ENCODE results near the gene ADSL. TPM values are rescaled to one million over a fixed set of nuclear protein-coding genes. Genes with fewer than 3 reads are reported as not detected.

ADSL gene
- total RNA-seq, 2 experiments from 2014 or later: 117 to 137 TPM

GRCh38 chr22:40388231-40388630, 41.9 kb downstream of the ADSL start:
- no peaks in the 10 kb centered on the region for H3K9me3 ChIP-seq (ENCODE audit: low read length)
- H4K20me1 ChIP-seq (ENCODE audit: insufficient read depth, low read length): no peaks in the 10 kb centered on the region
- H3K4me2 ChIP-seq (ENCODE audit: low read length): no peak overlapping the region
- no peak overlapping the region for H3K4me3 ChIP-seq (ENCODE audit: low read depth, low read length, poor library complexity, severe bottlenecking)
- H3K27ac ChIP-seq (ENCODE audit: low read depth, low read length, poor library complexity, severe bottlenecking): no peak overlapping the region
- no peaks in the 10 kb centered on the region for H3K9me2 ChIP-seq (ENCODE audit: insufficient read depth, low read length)
- no TSS peak for BruUV-seq (replicated peaks)
- intact Hi-C loops (cut with micrococcal nuclease; ENCODE audit: unreplicated experiment): no loop called here
- H3K4me1 ChIP-seq (ENCODE audit: insufficient read depth, low read length, poor library complexity, severe bottlenecking): peaks cover 61% of the 10 kb centered on the region
- no peak for DNase-seq (ENCODE audit: low spot score)
- no peak for TF ChIP-seq EZH2phosphoT487 (IDR thresholded peaks at IDR 0.05; ENCODE audit: borderline replicate concordance, low read depth, low read length)
- no peak for TF ChIP-seq CTCF (conservative IDR thresholded peaks at IDR 0.05; ENCODE audit: low read length)
- ChIA-PET POLR2A (interaction anchor here (0.9 kb wide), 1 partner anchor 9 kb away, joined by 3 read pairs; no protein-coding TSS in a partner anchor), CTCF (ENCODE audit: unreplicated experiment) (no interaction called here)
- H3K36me3 ChIP-seq (ENCODE audit: insufficient read depth, low read length): peaks cover 22% of the 10 kb centered on the region; the same call in 1 of the 2 replicates
- H2AFZ ChIP-seq (ENCODE audit: low read length): no peak overlapping the region
- H3K79me2 ChIP-seq (ENCODE audit: insufficient read depth, low read depth, low read length): peaks cover 29% of the 10 kb centered on the region; the same call in 1 of the 2 replicates

DNA sequence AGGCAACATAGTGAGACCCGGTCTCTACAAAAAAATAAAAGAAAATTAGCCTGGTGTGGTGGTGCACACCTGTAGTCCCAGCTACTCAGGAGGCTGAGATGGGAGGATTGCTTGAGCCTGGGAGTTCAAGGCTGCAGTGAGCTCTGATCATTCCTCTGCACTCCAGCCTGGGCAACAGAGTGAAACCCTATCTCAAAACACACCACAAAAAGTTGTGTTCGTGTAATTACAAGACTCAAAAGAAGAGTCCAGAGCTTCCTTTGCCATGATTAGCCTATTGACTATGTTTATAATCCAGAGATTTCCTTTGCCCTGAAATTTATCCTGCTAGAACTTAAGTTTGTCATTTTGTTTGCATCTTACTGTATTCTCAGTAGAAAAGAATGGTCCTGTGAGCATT, 45.1 kb downstream of the ADSL start:
- no peaks in the 10 kb centered on the region for H3K9me2 ChIP-seq (ENCODE audit: insufficient read depth, low read length)
- H4K20me1 ChIP-seq (ENCODE audit: insufficient read depth, low read length): no peaks in the 10 kb centered on the region
- H3K36me3 ChIP-seq (ENCODE audit: insufficient read depth, low read length): peaks cover 36% of the 10 kb centered on the region
- peaks cover 17% of the 10 kb centered on the region; the same call in 1 of the 2 replicates for H3K79me2 ChIP-seq (ENCODE audit: insufficient read depth, low read depth, low read length)
- BruUV-seq (replicated peaks): no TSS peak
- no peaks in the 10 kb centered on the region for H3K9me3 ChIP-seq (ENCODE audit: low read length)
- DNase-seq (ENCODE audit: low spot score): no peak
- ChIA-PET CTCF (ENCODE audit: unreplicated experiment) (no interaction called here), POLR2A (interaction anchor here (0.6 to 2.4 kb wide), 3 partner anchors 8 to 268 kb away, joined by 4 to 13 read pairs (median 8); no protein-coding TSS in a partner anchor)
- H3K4me1 ChIP-seq (ENCODE audit: insufficient read depth, low read length, poor library complexity, severe bottlenecking): peaks cover 39% of the 10 kb centered on the region
- intact Hi-C loops (cut with micrococcal nuclease; ENCODE audit: unreplicated experiment): no loop called here
- no peak overlapping the region for H3K4me3 ChIP-seq (ENCODE audit: low read depth, low read length, poor library complexity, severe bottlenecking)
- no peak overlapping the region for H3K4me2 ChIP-seq (ENCODE audit: low read length)
- no peak overlapping the region for H3K27ac ChIP-seq (ENCODE audit: low read depth, low read length, poor library complexity, severe bottlenecking)
- no peak overlapping the region for H2AFZ ChIP-seq (ENCODE audit: low read length)
- TF ChIP-seq CTCF (conservative IDR thresholded peaks at IDR 0.05; ENCODE audit: low read length) (no peak), EZH2phosphoT487 (IDR thresholded peaks at IDR 0.05; ENCODE audit: borderline replicate concordance, low read depth, low read length) (no peak)

DNA sequence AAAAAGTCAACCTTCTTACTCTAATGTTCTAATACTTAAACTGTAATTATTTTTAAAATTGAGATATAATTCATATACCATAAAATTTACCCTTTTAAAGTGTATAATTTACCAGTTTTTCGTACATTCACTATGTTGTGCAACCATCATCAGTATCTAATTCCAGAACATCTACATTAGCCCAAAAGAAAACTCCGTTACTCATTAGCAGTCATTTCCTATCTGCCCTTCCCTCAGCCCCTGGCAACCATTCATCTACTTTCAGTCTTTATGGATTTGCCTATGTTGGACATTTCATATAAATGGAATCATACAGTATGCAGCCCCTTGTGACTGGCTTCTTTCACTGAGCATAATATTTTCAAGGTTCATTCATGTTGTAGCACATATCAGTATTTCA, 46.3 kb downstream of the ADSL start:
- TF ChIP-seq CTCF (conservative IDR thresholded peaks at IDR 0.05; ENCODE audit: low read length): no peak
- TF ChIP-seq EZH2phosphoT487 (IDR thresholded peaks at IDR 0.05; ENCODE audit: borderline replicate concordance, low read depth, low read length): no peak
- no peaks in the 10 kb centered on the region for H4K20me1 ChIP-seq (ENCODE audit: insufficient read depth, low read length)
- no peak for DNase-seq (ENCODE audit: low spot score)
- no peak overlapping the region for H3K4me3 ChIP-seq (ENCODE audit: low read depth, low read length, poor library complexity, severe bottlenecking)
- intact Hi-C loops (cut with micrococcal nuclease; ENCODE audit: unreplicated experiment): no loop called here
- H3K36me3 ChIP-seq (ENCODE audit: insufficient read depth, low read length): peaks cover 46% of the 10 kb centered on the region
- no TSS peak for BruUV-seq (replicated peaks)
- no peaks in the 10 kb centered on the region for H3K9me3 ChIP-seq (ENCODE audit: low read length)
- 0 out of 2 replicates have a peak, but pooled peaks cover 6% of the 10 kb centered on the region for H3K79me2 ChIP-seq (ENCODE audit: insufficient read depth, low read depth, low read length)
- no peak overlapping the region for H2AFZ ChIP-seq (ENCODE audit: low read length)
- no peak overlapping the region for H3K27ac ChIP-seq (ENCODE audit: low read depth, low read length, poor library complexity, severe bottlenecking)
- ChIA-PET CTCF (ENCODE audit: unreplicated experiment) (interaction anchor here (0.6 kb wide), 1 partner anchor 183 kb away, joined by 4 read pairs; no protein-coding TSS in a partner anchor), POLR2A (interaction anchor here (0.7 to 2.4 kb wide), 3 partner anchors 10 to 33 kb away, joined by 4 to 13 read pairs (median 5); no protein-coding TSS in a partner anchor)
- no peak overlapping the region for H3K4me2 ChIP-seq (ENCODE audit: low read length)
- H3K9me2 ChIP-seq (ENCODE audit: insufficient read depth, low read length): no peaks in the 10 kb centered on the region
- peaks cover 31% of the 10 kb centered on the region for H3K4me1 ChIP-seq (ENCODE audit: insufficient read depth, low read length, poor library complexity, severe bottlenecking)
